B cell (primary cell): ENCODE data around the gene MAPK8IP2. TPM values are rescaled to one million over a fixed set of nuclear protein-coding genes. Genes with fewer than 3 reads are reported as not detected.

Experiments used
- ATAC-seq: fragments of 200-7000 bp; cut with Tn5 transposase; one replicate; pipeline ENCODE4 v1.10.0; 2021; ENCODE audit warnings: low read depth, mild to moderate bottlenecking, moderate number of reproducible peaks, moderate library complexity
- CTCF ChIA-PET: fragments of 350-600 bp; sonication (Branson Sonifier 250); formaldehyde crosslinking; loops from one replicate; lab custom pipeline; 2021; ENCODE audit warnings: antibody characterized with exemption, inconsistent platforms; lab: Charles Lee
- POLR2A ChIA-PET: fragments of 350-600 bp; sonication (Branson Sonifier 250); formaldehyde crosslinking; loops from one replicate; lab custom pipeline; 2021; ENCODE audit warnings: antibody characterized with exemption; lab: Charles Lee
- DNase-seq: peaks from one replicate; pipeline ENCODE4 v3.0.0; 2013
- H2AFZ ChIP-seq: 2 replicates; pipeline ENCODE4 v1.6.1; 2012; ENCODE audit warnings: mild to moderate bottlenecking, low read depth, low read length; ENCODE audit not compliant: insufficient read depth, poor library complexity, severe bottlenecking
- H3K27ac ChIP-seq, 2 donors: 1 replicate in 1 of 2; 2 replicates in 1 of 2; pipeline ENCODE4 v1.5.1; 2012 to 2013; ENCODE audit warnings: low read length in 2 of 2, mild to moderate bottlenecking in 2 of 2, moderate library complexity in 1 of 2
- H3K27me3 ChIP-seq, 4 experiments: fragments of 200-600 bp in 1 of 4; sonication (generic) in 1 of 4; replicated peaks in 1 of 4; 1 replicate in 2 of 4; 2 replicates in 2 of 4; pipeline versions ENCODE4 v1.6.1 to v1.7.0; 2013 to 2016; ENCODE audit warnings: low read length in 3 of 4, mild to moderate bottlenecking in 2 of 4, mixed read lengths in 1 of 4, moderate library complexity in 1 of 4; ENCODE audit not compliant: insufficient read depth in 4 of 4, control insufficient read depth in 3 of 4; ENCODE audit errors: control extremely low read depth in 1 of 4
- H3K36me3 ChIP-seq, 2 experiments: replicated peaks in 1 of 2; 1 replicate in 1 of 2; 2 replicates in 1 of 2; pipeline versions ENCODE4 v1.6.1 to v1.7.1; 2013; ENCODE audit warnings: low read length in 1 of 2; ENCODE audit not compliant: insufficient read depth in 2 of 2, control insufficient read depth in 1 of 2; ENCODE audit errors: control extremely low read depth in 1 of 2, extremely low read depth in 1 of 2
- H3K4me1 ChIP-seq, 2 donors: fragments of 200-600 bp in 1 of 2; sonication (generic) in 1 of 2; 1 replicate in 1 of 2; 2 replicates in 1 of 2; pipeline versions ENCODE4 v1.5.1 to v1.6.1; 2013 to 2017; ENCODE audit warnings: low read length in 2 of 2; ENCODE audit not compliant: control insufficient read depth in 2 of 2, insufficient read depth in 2 of 2
- H3K4me2 ChIP-seq: replicated peaks from 2 replicates; pipeline ENCODE3; 2012; ENCODE audit warnings: mild to moderate bottlenecking, low read depth, low read length; ENCODE audit not compliant: poor library complexity, severe bottlenecking
- H3K4me3 ChIP-seq, 5 experiments: fragments of 200-600 bp in 1 of 5; sonication (generic) in 1 of 5; 1 replicate in 3 of 5; 2 replicates in 2 of 5; pipeline versions ENCODE4 v1.5.1 to v1.7.0; 2011 to 2016; ENCODE audit warnings: low read length in 4 of 5, mild to moderate bottlenecking in 4 of 5, low read depth in 2 of 5, control low read depth in 1 of 5, moderate library complexity in 1 of 5; ENCODE audit not compliant: insufficient read depth in 1 of 5; ENCODE audit errors: control extremely low read depth in 1 of 5, extremely low read depth in 1 of 5
- H3K79me2 ChIP-seq: fragments of 200-600 bp; sonication (generic); one replicate; pipeline ENCODE4 v1.6.0; 2016; ENCODE audit warnings: low read length; ENCODE audit not compliant: control insufficient read depth, insufficient read depth
- H3K9ac ChIP-seq: fragments of 200-600 bp; sonication (generic); 2 replicates; pipeline ENCODE4 v1.6.1; 2017; ENCODE audit warnings: mild to moderate bottlenecking, low read length, moderate library complexity
- H3K9me3 ChIP-seq, 3 donors: one replicate each; pipeline versions ENCODE4 v1.6.1 to v1.7.1; 2013; ENCODE audit warnings: low read length in 2 of 3; ENCODE audit not compliant: control insufficient read depth in 2 of 3, insufficient read depth in 1 of 3; ENCODE audit errors: control extremely low read depth in 1 of 3
- H4K20me1 ChIP-seq: 2 replicates; pipeline ENCODE4 v1.6.0; 2012; ENCODE audit warnings: mild to moderate bottlenecking, low read length; ENCODE audit not compliant: insufficient read depth, control insufficient read depth, poor library complexity, severe bottlenecking
- H3K27ac Mint-ChIP-seq: one replicate; pipeline ENCODE4 v1.8.0; 2021; ENCODE audit warnings: mixed read lengths
- H3K27me3 Mint-ChIP-seq: one replicate; pipeline ENCODE4 v1.8.0; 2021; ENCODE audit warnings: mixed read lengths
- H3K4me1 Mint-ChIP-seq: one replicate; pipeline ENCODE4 v1.8.0; 2021; ENCODE audit warnings: mixed read lengths
- H3K4me3 Mint-ChIP-seq: one replicate; pipeline ENCODE4 v1.8.0; 2021; ENCODE audit warnings: mixed read lengths
- H3K9me3 Mint-ChIP-seq: one replicate; pipeline ENCODE4 v1.8.0; 2022; ENCODE audit warnings: mixed read lengths; ENCODE audit not compliant: insufficient read depth
- EZH2 ChIP-seq: IDR thresholded peaks from 2 replicates; pipeline ENCODE4 v1.6.1; 2012; ENCODE audit warnings: borderline replicate concordance, low read depth, mild to moderate bottlenecking, moderate library complexity, low read length; ENCODE audit not compliant: insufficient read depth, poor library complexity, severe bottlenecking
- WGBS: methylation state at CpG from one replicate; pipeline ENCODE4 v1.1.5; 2013; ENCODE audit warnings: missing lambda C conversion rate; ENCODE audit not compliant: insufficient coverage; 5-methylcytosine and 5-hydroxymethylcytosine counted together
- intact Hi-C: fragments of 100-400 bp; cut with micrococcal nuclease; formaldehyde crosslinking; loops from one replicate; pipeline ENCODE4 v1.10.0; 2022
- polyA plus RNA-seq: library from polyadenylated mRNA; depleted of rRNA; stranded (reverse); fragments of >200 nt; gene quantifications from 2 replicates; pipeline ENCODE4 v1.2.3, GENCODE V29; 2012
- total RNA-seq, 2 donors: library from RNA; stranded (reverse); fragments of 120-200 nt in 1 of 2; gene quantifications; 1 replicate in 1 of 2; 2 replicates in 1 of 2; pipeline versions ENCODE4 v1.2.3 to v1.2.4, GENCODE V29; 2013 to 2022
- TF ChIP-seq, protein P1 (sequence below): fragments of 200-600 bp; IDR thresholded peaks from one replicate; pipeline ENCODE4 v1.8.0; 2022; ENCODE audit warnings: antibody characterized with exemption, mild to moderate bottlenecking

The MAPK8IP2 gene
- total and polyA plus RNA-seq, 2 donors (not counting 1 experiment from before 2014, with no cell fraction given): 0.19 to 0.39 TPM

DNA sequence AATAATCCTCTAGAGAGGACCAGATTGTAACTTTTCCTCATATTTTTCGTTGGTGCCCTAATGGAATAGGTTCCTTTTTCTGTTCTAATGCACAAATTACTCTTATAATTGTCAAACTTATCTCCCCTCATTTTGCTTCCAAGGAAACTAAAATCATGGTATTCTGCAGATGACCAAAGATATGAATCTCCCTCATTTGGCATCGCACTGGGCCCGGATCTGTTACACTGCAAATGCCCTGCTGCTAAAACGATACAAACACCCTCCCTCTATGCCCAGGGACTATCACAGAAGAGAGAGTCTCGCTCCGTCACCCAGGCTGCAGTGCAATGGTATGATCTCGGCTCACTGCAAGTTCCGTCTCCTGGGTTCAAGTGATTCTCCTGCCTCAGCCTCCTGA lies 47.3 kb upstream of the MAPK8IP2 start:
- ATAC-seq: no peak
- Mint-ChIP-seq H3K4me3 (no peak overlapping the region), H3K27me3 (no peaks in the 10 kb centered on the region), H3K27ac (no peak overlapping the region), H3K4me1 (peaks cover 15% of the 10 kb centered on the region), H3K9me3 (no peaks in the 10 kb centered on the region)
- no peak overlapping the region for H3K4me3 ChIP-seq
- H3K9me3 ChIP-seq: no peaks in the 10 kb centered on the region
- DNase-seq: no peak
- POLR2A ChIA-PET: no interaction called here
- TF ChIP-seq EZH2: no peak
- TF ChIP-seq, protein P1, sequence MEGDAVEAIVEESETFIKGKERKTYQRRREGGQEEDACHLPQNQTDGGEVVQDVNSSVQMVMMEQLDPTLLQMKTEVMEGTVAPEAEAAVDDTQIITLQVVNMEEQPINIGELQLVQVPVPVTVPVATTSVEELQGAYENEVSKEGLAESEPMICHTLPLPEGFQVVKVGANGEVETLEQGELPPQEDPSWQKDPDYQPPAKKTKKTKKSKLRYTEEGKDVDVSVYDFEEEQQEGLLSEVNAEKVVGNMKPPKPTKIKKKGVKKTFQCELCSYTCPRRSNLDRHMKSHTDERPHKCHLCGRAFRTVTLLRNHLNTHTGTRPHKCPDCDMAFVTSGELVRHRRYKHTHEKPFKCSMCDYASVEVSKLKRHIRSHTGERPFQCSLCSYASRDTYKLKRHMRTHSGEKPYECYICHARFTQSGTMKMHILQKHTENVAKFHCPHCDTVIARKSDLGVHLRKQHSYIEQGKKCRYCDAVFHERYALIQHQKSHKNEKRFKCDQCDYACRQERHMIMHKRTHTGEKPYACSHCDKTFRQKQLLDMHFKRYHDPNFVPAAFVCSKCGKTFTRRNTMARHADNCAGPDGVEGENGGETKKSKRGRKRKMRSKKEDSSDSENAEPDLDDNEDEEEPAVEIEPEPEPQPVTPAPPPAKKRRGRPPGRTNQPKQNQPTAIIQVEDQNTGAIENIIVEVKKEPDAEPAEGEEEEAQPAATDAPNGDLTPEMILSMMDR: no peak
- no peaks in the 10 kb centered on the region for H3K27me3 ChIP-seq
- no peak overlapping the region for H3K9ac ChIP-seq
- WGBS: 97% methylated on average over 6 of the region's 8 CpGs
- no peak overlapping the region for H3K4me2 ChIP-seq
- no peak overlapping the region for H2AFZ ChIP-seq
- no peak overlapping the region for H3K27ac ChIP-seq
- CTCF ChIA-PET: no interaction called here
- H4K20me1 ChIP-seq: no peaks in the 10 kb centered on the region
- no peaks in the 10 kb centered on the region for H3K36me3 ChIP-seq
- intact Hi-C loops: no loop called here
- peaks cover 14 to 19% of the 10 kb centered on the region in 2 donors for H3K4me1 ChIP-seq
- H3K79me2 ChIP-seq: peaks cover 23% of the 10 kb centered on the region

- CTCF ChIA-PET: interaction anchor here (0.7 to 1.9 kb wide), 5 partner anchors 8 to 625 kb away, joined by 3 to 6 read pairs (median 4); partner anchors contain the start of gene SCO2
- Mint-ChIP-seq H3K27ac (no peak overlapping the region), H3K4me3 (no peak overlapping the region), H3K27me3 (no peaks in the 10 kb centered on the region), H3K4me1 (peaks cover 6% of the 10 kb centered on the region), H3K9me3 (no peaks in the 10 kb centered on the region)
- intact Hi-C loops: no loop called here
- no peak for DNase-seq
- Histone ChIP-seq H3K9me3 (no peaks in the 10 kb centered on the region), H3K9ac (no peak overlapping the region), H3K4me2 (no peak overlapping the region), H3K4me1 (no peaks in the 10 kb centered on the region), H3K36me3 (no peaks in the 10 kb centered on the region), H4K20me1 (no peaks in the 10 kb centered on the region), H3K27me3 (no peaks in the 10 kb centered on the region), H3K4me3 (no peak overlapping the region), H2AFZ (no peak overlapping the region), H3K27ac (no peak overlapping the region), H3K79me2 (peaks cover under 1% of the 10 kb centered on the region)
- WGBS: no CpG with 5 or more reads among the region's 5 CpGs
- POLR2A ChIA-PET: interaction anchor here (1.7 kb wide), 1 partner anchor 25 kb away, joined by 5 read pairs; no protein-coding TSS in a partner anchor
- ATAC-seq: no peak
- no peak for TF ChIP-seq EZH2
- TF ChIP-seq, protein P1: no peak
Observed at GRCh38 chr22:50556703-50557102, 43.9 kb upstream of the MAPK8IP2 start.
